Lung (tissue), 12 donors: ENCODE results near the gene PPIL4. TPM values are rescaled to one million over a fixed set of nuclear protein-coding genes. Genes with fewer than 3 reads are reported as not detected.

Experiments used
- ATAC-seq: fragments of 200-7000 bp; cut with Tn5 transposase; one replicate; pipeline ENCODE4 v1.9.1; 2020; ENCODE audit warnings: moderate number of reproducible peaks; ENCODE audit not compliant: insufficient read depth, low FRiP score
- DNase-seq, 3 donors: peaks; one replicate each; pipeline ENCODE4 v3.0.0-alpha.2; 2013 to 2017
- H3K27ac ChIP-seq, 2 donors: one replicate each; pipeline ENCODE4 v1.5.1; 2013; ENCODE audit warnings: mild to moderate bottlenecking in 2 of 2, moderate library complexity in 2 of 2, control low read depth in 1 of 2, inconsistent platforms in 1 of 2, low read depth in 1 of 2, low read length in 1 of 2
- H3K27me3 ChIP-seq, 3 donors: one replicate each; pipeline ENCODE4 v1.5.1; 2013; ENCODE audit warnings: low read length in 2 of 3; ENCODE audit not compliant: control insufficient read depth in 3 of 3, insufficient read depth in 3 of 3
- H3K36me3 ChIP-seq, 4 donors: one replicate each; pipeline ENCODE4 v1.5.1; 2013; ENCODE audit warnings: low read length in 4 of 4, mild to moderate bottlenecking in 1 of 4, moderate library complexity in 1 of 4; ENCODE audit not compliant: control insufficient read depth in 4 of 4, insufficient read depth in 4 of 4
- H3K4me1 ChIP-seq, 5 donors: one replicate each; pipeline ENCODE4 v1.5.1; 2013; ENCODE audit warnings: low read length in 5 of 5, mild to moderate bottlenecking in 2 of 5, moderate library complexity in 1 of 5; ENCODE audit not compliant: control insufficient read depth in 5 of 5, insufficient read depth in 5 of 5
- H3K4me3 ChIP-seq: one replicate; pipeline ENCODE4 v1.5.1; 2013; ENCODE audit warnings: mild to moderate bottlenecking, control low read depth, moderate library complexity
- H3K9ac ChIP-seq, 2 donors: one replicate each; pipeline ENCODE4 v1.5.1; 2013; ENCODE audit warnings: low read length in 2 of 2, control low read depth in 1 of 2; ENCODE audit not compliant: insufficient read depth in 1 of 2
- H3K9me3 ChIP-seq, 4 donors: one replicate each; pipeline ENCODE4 v1.5.1; 2013; ENCODE audit warnings: low read length in 3 of 4, mild to moderate bottlenecking in 1 of 4, moderate library complexity in 1 of 4; ENCODE audit not compliant: control insufficient read depth in 4 of 4, insufficient read depth in 3 of 4
- WGBS, 2 donors: extraction: QIAGEN DNeasy Blood & Tissue Kit; methylation state at CpG; one replicate each; pipeline ENCODE4 v1.1.7; 2013; 5-methylcytosine and 5-hydroxymethylcytosine counted together
- polyA plus RNA-seq, 2 donors: library from polyadenylated mRNA; stranded (reverse); fragments of 200-250 nt; gene quantifications; one replicate each; pipeline ENCODE4 v1.2.1, GENCODE V29; 2013
- total RNA-seq, 2 donors: library from RNA; depleted of rRNA in 1 of 2; stranded (reverse); fragments of >200 nt in 1 of 2; gene quantifications; one replicate each; pipeline ENCODE4 v1.2.1, GENCODE V29; 2014 to 2021
- TF ChIP-seq, protein P1 (sequence below): IDR thresholded peaks from 2 replicates; pipeline ENCODE4 v1.5.1; 2012; ENCODE audit warnings: mild to moderate bottlenecking; ENCODE audit errors: control extremely low read depth, extremely low read depth
- donor health status: control.
- donor health status: control.
- donor health status: Bipolar disorder and iron deficiency.
- donor health status: healthy.
- donor health status: DM: yes; HTN: yes; CAD: no.

PPIL4 gene
- total and polyA plus RNA-seq, 4 donors: 15.7 to 52.3 (median 21.9) TPM

DNA sequence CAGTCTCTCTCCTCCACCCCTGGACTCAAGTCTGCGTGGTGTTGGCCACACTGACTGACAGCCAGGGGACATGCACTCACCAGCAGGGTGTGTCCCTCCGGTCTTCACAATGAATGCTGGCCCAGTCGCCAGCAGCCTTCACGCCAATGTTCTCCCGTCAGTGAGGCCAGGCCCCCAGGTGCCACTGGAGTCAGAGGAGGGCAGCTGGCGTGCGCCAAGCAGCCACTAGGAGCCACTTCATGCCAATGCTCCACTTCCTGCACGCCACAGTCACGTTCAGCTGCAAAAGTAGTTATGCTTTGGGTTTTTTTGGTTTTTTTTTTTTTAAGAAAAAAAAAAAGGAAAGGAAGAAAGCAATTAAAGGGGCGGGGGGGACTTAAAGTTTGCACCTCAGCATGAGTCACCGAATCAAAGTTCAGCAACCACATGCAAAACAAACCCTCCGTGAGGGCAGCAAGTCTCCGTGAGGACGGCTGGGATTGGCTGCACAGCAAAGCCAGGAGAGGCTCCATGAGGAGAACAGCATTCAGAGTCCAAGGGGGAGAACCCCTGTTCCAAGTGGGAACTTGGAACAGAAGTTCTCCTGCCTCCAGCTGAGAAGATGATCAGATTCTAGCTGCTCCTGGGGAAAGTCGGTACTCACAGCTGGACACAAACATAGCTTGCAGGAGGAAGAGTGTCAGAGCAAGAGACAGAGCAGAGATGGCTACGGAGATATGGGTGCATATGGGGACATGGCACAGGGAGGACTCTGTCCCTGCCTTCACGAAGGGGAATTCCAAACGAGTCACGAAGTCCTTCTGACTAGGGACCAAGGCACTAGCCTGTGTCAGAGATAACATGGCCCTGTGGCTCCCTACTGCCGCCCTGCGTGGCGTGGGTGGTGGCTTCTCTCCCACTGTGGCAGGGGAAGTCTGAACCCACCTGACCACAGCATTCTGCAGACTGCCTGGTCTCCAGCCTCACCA, 60.8 kb downstream of the PPIL4 start, which contains the start of gene ZC3H12D:
Gene ZC3H12D, minus strand, starts transcription at position 282 of the 968 bp plus-strand sequence. CDS start 10,471 bp downstream, outside the sequence.
- no peaks in the 10 kb centered on the region for H3K27me3 ChIP-seq
- H3K4me3 ChIP-seq: no peak within 1 kb of the TSS
- 44 to 47% methylated on average over 22 of the region's 22 CpGs for WGBS, 2 donors
- peak; percentile 50 for ATAC-seq
- peaks cover 0 to 38% (median 19%) of the 10 kb centered on the region in 5 donors for H3K4me1 ChIP-seq
- peak within 1 kb of the TSS in 1 of 2 donors; percentile 34 for H3K9ac ChIP-seq
- peak in 1 of 3 donors; percentile 36 for DNase-seq
- TF ChIP-seq, protein P1, sequence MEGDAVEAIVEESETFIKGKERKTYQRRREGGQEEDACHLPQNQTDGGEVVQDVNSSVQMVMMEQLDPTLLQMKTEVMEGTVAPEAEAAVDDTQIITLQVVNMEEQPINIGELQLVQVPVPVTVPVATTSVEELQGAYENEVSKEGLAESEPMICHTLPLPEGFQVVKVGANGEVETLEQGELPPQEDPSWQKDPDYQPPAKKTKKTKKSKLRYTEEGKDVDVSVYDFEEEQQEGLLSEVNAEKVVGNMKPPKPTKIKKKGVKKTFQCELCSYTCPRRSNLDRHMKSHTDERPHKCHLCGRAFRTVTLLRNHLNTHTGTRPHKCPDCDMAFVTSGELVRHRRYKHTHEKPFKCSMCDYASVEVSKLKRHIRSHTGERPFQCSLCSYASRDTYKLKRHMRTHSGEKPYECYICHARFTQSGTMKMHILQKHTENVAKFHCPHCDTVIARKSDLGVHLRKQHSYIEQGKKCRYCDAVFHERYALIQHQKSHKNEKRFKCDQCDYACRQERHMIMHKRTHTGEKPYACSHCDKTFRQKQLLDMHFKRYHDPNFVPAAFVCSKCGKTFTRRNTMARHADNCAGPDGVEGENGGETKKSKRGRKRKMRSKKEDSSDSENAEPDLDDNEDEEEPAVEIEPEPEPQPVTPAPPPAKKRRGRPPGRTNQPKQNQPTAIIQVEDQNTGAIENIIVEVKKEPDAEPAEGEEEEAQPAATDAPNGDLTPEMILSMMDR: no peak
- H3K9me3 ChIP-seq: no peaks in the 10 kb centered on the region
- H3K27ac ChIP-seq: peak within 1 kb of the TSS in 1 of 2 donors; percentile 57
- no peaks in the 10 kb centered on the region for H3K36me3 ChIP-seq

DNA sequence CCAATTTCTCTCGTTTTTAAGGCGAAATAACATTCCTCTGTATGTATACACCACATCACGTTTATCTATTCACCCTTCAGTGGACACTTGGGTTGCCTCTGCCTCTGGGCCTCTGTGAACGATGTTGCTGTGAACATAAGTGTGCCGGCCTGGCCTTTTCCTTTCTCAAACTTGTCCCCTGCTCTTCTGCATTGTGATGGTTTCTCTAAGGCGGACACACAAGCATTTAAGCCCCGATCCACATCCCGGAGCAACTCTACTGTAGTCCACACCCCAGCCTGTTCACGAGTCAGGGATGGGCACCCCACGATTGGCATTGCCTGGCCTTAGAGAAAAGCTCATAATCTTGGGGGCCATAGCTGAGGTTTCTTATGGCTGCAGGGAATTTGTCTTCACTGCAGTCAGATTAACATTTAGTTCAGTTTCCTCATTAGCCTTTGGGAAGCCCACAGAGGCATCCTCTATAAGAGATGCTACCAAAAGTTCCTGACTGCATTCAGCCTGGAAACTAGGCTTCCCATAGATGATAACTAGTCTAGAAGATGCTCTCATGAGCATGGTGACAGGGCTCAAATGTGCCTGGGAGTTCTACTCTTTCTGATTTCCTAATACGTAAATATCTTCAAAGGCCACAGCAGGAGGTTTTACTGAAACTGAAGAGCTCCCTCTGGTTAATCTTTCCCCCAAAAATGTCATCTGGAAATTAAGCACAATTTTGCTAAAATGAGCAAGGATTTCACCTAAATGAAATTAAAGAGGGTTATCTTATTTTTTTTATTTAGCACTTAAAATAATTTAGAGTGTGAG, 61.8 kb downstream of the PPIL4 start:
- Histone ChIP-seq H3K9ac (no peak overlapping the region), H3K27me3 (no peaks in the 10 kb centered on the region), H3K4me1 (peaks cover 0 to 38% (median 19%) of the 10 kb centered on the region in 5 donors), H3K9me3 (no peaks in the 10 kb centered on the region), H3K4me3 (no peak overlapping the region), H3K27ac (peak overlapping the region in 1 of 2 donors; percentile 57), H3K36me3 (no peaks in the 10 kb centered on the region)
- TF ChIP-seq, protein P1: no peak
- WGBS, 2 donors: 87 to 89% methylated on average over 11 of the region's 11 CpGs
- no peak for ATAC-seq
- DNase-seq: no peak

DNA sequence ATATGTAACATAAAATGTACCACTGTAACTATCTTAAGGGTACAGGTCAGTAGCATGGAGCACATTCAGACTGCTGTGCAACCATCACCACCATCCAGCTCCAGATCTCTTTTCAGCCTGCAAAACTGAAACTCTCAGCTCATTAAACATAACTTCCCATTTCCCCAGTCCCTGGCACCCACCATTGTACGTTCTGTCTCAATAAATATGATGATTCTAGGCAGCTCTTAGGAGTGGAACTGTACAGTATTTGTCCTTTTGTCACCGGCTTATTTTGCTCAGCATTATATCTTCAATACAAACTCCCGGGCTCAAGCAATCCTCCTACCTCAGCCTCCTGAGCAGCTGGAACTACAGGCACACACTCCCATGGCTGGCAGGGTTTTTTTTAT, 62.5 kb downstream of the PPIL4 start:
- Histone ChIP-seq H3K36me3 (no peaks in the 10 kb centered on the region), H3K4me1 (peaks cover 0 to 38% (median 19%) of the 10 kb centered on the region in 5 donors), H3K4me3 (no peak overlapping the region), H3K27me3 (no peaks in the 10 kb centered on the region), H3K9me3 (no peaks in the 10 kb centered on the region), H3K27ac (peak overlapping the region in 1 of 2 donors; percentile 57), H3K9ac (no peak overlapping the region)
- TF ChIP-seq, protein P1: no peak
- DNase-seq: peak; percentile 39 to 87 (median 82)
- no peak for ATAC-seq
- 56 to 58% methylated on average over 3 of the region's 3 CpGs for WGBS, 2 donors
